OCI-LY1 (cell line): ENCODE measurements around the gene METTL25B.

Source experiments
- EZH2 ChIP-seq: fragments of 200-600 bp; sonication (generic), shearing (Covaris generic); IDR thresholded peaks from 2 replicates; pipeline ENCODE4 v1.8.0; 2017; ENCODE audit warnings: borderline replicate concordance, mixed run types, mild to moderate bottlenecking, antibody characterized with exemption, low read length, moderate library complexity, mixed read lengths
- TF ChIP-seq, protein P1 (sequence below): fragments of 200-600 bp; sonication (generic), shearing (Covaris generic); IDR thresholded peaks from 2 replicates; pipeline ENCODE4 v1.5.1; 2017; ENCODE audit warnings: mild to moderate bottlenecking, antibody characterized with exemption, low read length, moderate library complexity, mixed read lengths

DNA sequence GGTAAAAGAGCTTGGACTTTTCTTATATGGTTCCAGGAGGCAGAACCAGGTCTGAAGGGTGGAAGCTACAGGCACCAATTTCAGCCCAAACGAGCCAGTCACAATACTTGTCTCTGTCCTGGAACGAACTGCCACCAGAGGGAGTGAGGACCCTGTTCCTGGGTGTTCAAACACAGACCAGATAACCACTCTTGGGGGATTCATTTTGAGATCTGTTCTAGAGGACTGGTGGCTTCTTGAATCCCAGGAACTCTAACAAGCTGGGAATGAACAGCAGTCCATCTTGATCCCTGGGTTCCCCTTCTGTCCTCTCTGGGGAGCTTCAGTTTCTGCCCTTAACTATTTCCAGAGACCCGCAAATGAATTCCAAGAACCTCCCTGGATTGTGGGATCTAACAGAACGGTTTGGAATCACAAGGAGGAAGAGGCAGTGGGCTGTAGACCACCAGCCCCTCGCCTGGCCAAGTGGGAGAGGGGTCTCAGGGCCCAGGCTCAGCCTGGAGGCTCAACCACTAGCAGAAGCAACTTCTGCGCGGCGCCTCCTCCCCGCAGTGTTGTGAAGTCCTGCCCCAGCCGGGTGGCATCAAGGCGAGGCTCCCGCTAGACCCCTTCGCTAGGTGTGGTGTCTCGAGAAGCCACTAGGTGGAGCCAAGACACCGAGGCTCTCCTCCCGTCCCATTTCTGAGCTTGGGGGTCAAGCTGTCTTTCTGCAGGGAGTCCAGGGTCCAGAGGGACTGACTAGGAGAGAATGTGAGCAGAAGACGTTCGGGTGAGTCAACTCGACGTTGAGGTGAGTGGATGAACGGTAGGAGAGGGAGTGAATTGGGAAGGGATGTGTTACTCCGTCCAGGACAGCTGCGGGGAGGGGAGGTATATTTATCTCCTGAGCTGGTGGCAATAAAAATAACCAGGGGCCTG is 39.0 kb upstream of the METTL25B start:
- TF ChIP-seq, protein P1, sequence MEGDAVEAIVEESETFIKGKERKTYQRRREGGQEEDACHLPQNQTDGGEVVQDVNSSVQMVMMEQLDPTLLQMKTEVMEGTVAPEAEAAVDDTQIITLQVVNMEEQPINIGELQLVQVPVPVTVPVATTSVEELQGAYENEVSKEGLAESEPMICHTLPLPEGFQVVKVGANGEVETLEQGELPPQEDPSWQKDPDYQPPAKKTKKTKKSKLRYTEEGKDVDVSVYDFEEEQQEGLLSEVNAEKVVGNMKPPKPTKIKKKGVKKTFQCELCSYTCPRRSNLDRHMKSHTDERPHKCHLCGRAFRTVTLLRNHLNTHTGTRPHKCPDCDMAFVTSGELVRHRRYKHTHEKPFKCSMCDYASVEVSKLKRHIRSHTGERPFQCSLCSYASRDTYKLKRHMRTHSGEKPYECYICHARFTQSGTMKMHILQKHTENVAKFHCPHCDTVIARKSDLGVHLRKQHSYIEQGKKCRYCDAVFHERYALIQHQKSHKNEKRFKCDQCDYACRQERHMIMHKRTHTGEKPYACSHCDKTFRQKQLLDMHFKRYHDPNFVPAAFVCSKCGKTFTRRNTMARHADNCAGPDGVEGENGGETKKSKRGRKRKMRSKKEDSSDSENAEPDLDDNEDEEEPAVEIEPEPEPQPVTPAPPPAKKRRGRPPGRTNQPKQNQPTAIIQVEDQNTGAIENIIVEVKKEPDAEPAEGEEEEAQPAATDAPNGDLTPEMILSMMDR, result peak; percentile 77
- TF ChIP-seq EZH2, result no peak
